ELF-1 (cell line): Measurements from ENCODE around the gene RPS8.
"Not testable (repeated sequence)": the region's sequence is repeated elsewhere in the genome, so short reads cannot be mapped to it uniquely, and the experiment has no call there.

Experiments
- DNase-seq: peaks from one replicate; pipeline ENCODE4 v3.0.0-alpha.2; 2016; ENCODE audit warnings: low read depth, low spot score

RPS8 gene

GRCh38 chr1:44780583-44781121 is 5.3 kb downstream of the RPS8 start:
- DNase-seq: no peak

- DNase-seq: no peak
Measured at GRCh38 chr1:44783697-44784093, 8.4 kb downstream of the RPS8 start.

- peak; percentile 47 for DNase-seq
Measured at GRCh38 chr1:44784094-44785028, 9.0 kb downstream of the RPS8 start.

GRCh38 chr1:44785029-44785380 is 9.7 kb downstream of the RPS8 start:
- no peak for DNase-seq

DNA sequence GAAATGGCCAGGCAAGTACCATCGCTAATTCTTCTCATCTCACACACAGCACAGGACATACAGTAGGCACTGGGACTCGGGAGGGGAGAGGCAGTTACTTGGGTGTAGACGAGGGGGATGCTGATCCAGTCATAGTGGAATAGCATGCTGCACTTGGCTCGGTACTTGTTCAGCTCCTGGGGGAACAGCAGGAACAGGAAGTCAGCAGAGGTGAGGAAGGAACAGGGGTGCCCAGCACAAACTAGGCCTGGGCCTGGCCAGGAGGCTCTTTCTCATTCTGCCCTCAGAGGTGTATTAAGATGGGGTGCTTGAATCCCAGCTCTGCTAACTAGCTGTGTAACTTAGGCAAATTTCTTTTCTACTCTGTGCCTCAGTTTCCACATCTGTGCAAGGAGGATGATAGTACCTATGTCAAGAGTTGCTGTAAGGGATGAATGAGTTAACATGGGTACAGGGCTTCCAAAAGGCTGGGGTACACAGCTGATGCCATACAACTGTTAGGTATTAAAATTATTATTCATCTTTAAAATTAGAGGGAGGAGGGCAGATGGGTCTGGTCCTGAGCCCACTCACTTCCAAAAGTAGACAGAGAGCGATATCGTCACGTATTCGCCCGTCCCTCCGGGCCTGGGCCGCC is 10.3 kb downstream of the RPS8 start:
- DNase-seq: no peak

GRCh38 chr1:44786138-44786840 is 10.9 kb downstream of the RPS8 start:
- DNase-seq: peak; percentile 96

DNA sequence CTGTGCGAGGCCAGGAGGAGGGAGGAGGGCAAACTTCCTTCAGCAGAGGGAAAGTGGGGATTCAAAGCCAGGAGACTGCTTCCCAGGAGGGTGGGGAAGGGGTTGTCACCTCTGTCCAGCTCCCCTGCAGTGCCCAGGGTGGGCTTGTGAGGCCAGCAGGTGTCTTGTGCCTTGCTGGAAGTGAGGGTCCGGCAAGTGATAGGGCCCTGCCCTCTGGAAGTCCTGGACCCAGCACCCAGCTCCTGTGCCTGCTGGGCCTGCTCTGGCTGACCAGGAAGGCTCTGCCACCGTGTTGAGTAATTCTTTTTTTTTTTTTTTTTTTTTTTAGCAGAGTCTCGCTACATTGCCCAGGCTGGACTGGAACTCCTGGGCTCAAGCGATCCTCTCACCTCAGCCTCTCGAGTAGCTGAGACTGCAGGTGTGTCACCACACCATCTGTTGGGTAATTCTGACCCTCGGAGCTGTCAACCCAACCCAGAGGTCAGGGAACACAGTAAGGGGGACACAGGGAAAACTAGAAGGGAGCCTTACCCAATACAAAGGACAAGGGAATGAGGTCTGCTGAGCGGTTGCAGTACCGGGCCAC is 11.6 kb downstream of the RPS8 start:
- DNase-seq: no peak

- no peak for DNase-seq
Measured at GRCh38 chr1:44787506-44787905, 12.2 kb downstream of the RPS8 start.

DNA sequence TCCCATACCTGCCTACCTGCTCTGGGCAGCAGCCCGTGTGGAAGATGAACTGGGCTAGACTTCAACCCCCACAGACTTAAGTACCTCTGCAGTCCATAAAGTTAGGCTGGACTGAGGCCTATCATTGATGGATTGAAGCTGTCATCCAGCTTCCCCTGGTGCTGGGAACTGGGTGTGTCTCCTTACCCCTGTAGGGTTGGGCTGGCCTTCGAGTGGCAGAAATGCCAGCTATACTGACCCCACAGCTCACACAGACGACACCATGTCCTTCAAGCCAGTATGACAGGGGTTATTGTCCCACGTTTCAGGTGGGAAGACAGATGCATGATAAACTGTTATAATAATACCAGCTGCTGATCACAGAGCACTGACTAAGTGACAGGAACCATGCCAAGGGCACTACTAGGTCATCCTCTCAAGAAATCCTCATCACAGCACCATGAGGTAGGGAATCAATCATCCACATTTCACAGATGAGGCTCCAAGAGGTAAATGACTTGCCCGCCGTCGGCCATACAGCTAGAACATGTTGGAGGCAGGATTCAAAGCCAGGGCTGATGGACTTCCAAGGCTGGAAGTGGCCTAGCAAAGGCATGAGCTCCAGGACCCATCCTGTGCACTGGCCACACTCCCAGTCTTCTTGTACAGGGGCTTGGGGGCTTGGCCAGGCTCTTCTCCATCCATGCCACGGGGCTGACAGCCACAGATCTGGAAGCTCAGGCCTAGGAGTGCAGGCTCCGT is 12.9 kb downstream of the RPS8 start, which contains the start of gene BEST4:
Gene BEST4, minus strand, starts transcription at position 51 of the 741 bp plus-strand sequence. CDS start 465 bp downstream, outside the sequence.
- no peak for DNase-seq

GRCh38 chr1:44790968-44791801 is 15.8 kb downstream of the RPS8 start:
- DNase-seq: peak; percentile 42

DNA sequence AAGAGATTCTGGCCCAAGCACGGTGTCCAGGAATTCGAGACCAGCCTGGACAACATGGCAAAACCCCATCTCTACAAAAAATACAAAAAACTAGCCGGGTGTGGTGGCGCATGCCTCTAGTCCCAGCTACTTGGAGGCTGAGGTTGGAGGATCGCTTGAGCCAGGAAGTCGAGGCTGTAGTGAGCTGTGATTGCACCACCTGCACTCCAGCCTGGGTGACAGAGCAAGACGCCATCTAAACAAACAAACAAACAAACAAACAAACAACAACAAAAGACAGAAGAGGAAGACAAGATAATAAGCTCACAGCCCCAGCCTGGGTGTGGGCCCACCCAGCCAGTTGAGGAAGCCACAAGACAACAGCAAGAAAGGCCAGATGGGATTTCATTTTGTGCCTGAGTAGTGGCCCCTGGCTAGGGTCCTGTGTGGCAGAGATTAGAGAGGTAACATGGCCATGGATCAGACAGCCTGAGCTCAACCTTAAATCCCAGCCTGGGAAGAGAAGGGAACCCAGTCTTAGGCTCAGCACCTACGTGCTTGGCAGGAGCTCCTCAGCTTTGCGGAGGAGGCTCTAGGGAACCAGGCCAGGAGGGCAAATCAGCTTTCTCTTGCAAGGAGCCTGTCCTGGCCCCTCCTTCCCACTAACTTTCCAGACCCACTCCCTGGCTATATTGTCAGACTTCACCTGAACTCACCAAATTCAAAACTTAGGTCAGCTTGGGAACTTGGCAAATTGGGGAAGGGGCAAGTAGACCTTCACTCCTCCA is 17.6 kb downstream of the RPS8 start:
- no peak for DNase-seq

GRCh38 chr1:44797886-44798285 is 22.5 kb downstream of the RPS8 start:
- DNase-seq: not testable (repeated sequence)

- no peak for DNase-seq
Measured at GRCh38 chr1:44798481-44799365, 23.4 kb downstream of the RPS8 start.

- peak; percentile 99 for DNase-seq
Measured at GRCh38 chr1:44799770-44800584, 24.6 kb downstream of the RPS8 start, which contains the start of gene PLK3. Gene PLK3 (plus strand): TSS chr1:44800377. CDS start chr1:44800464, 87 bp downstream.

- DNase-seq: no peak
Measured at GRCh38 chr1:44801491-44802305, 26.4 kb downstream of the RPS8 start.

DNA sequence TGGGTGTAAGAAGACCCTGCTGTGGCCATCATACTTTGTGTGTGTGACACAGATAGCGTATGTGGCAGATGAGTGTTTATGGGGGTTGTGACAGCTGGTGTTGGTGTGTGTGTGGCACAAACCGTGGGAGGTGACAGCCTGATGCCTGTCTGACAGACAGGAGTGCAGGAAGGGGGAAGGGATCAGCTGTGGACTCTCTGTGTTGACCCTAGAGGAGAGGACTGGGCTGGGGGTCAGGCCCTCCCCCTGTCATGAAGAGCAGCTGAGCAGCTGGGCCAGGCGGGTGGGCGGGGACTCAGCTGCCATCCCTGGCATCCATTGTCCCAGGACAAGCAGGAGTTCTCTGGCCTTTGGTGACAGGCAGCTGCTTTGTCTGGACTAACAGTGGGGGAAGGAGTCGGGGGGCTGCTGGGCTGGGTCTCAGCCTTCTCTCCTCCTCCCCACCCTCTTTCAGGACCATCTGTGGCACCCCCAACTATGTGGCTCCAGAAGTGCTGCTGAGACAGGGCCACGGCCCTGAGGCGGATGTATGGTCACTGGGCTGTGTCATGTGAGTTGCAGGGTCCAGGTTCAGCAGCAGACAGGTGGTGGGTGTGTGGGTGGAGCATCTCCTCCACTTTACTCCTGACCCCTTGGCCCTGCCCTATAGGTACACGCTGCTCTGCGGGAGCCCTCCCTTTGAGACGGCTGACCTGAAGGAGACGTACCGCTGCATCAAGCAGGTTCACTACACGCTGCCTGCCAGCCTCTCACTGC is 27.1 kb downstream of the RPS8 start:
- peak; percentile 33 for DNase-seq
